Measurements from ENCODE around the gene HSFX2.
"Not testable (repeated sequence)": the region's sequence is repeated elsewhere in the genome, so short reads cannot be mapped to it uniquely, and the experiment has no call there.

Gene HSFX2

GRCh38 chrX:149611623-149612175 lies 16.6 kb upstream of the HSFX2 start:
- TF ChIP-seq CTCF (IDR thresholded peaks at IDR 0.05; ENCODE audit: extremely low read depth, missing control alignments), result no peak

GRCh38 chrX:149610511-149610910 lies 15.4 kb upstream of the HSFX2 start:
- no peak for TF ChIP-seq CTCF (IDR thresholded peaks at IDR 0.05; ENCODE audit: extremely low read depth, missing control alignments)
- no peak for DNase-seq (ENCODE audit: low spot score)

More at GRCh38 chrX:149611623-149612175, 16.6 kb upstream of the HSFX2 start:
- no peak for DNase-seq (ENCODE audit: low spot score)

- no peak for TF ChIP-seq CTCF (IDR thresholded peaks at IDR 0.05; ENCODE audit: extremely low read depth, missing control alignments)
- no peak for DNase-seq (ENCODE audit: low spot score)
Observed at GRCh38 chrX:149607699-149608098, 12.6 kb upstream of the HSFX2 start.

GRCh38 chrX:149605248-149605885 lies 10.3 kb upstream of the HSFX2 start:
- DNase-seq (ENCODE audit: low spot score), result not testable (repeated sequence)

GRCh38 chrX:149598603-149599002 lies 3.5 kb upstream of the HSFX2 start:
- DNase-seq (ENCODE audit: low spot score), result not testable (repeated sequence)

- not testable (repeated sequence) for DNase-seq (ENCODE audit: low spot score)
Observed at GRCh38 chrX:149595943-149596342, 829 bp upstream of the HSFX2 start.

GRCh38 chrX:149590993-149591392 lies 4.1 kb downstream of the HSFX2 start:
- DNase-seq (ENCODE audit: low spot score), result not testable (repeated sequence)

- not testable (repeated sequence) for DNase-seq (ENCODE audit: low spot score)
Observed at GRCh38 chrX:149587359-149587758, 7.8 kb downstream of the HSFX2 start, which contains the start of gene MAGEA9B. Gene MAGEA9B, minus strand, starts transcription at chrX:149587459. Its CDS starts 4,280 bp downstream, at chrX:149583179.

GRCh38 chrX:149585631-149586030 lies 9.5 kb downstream of the HSFX2 start:
- not testable (repeated sequence) for DNase-seq (ENCODE audit: low spot score)

GRCh38 chrX:149573456-149573855 lies 21.7 kb downstream of the HSFX2 start:
- not testable (repeated sequence) for DNase-seq (ENCODE audit: low spot score)

- TF ChIP-seq CTCF (IDR thresholded peaks at IDR 0.05; ENCODE audit: extremely low read depth, missing control alignments), result no peak
- no peak for DNase-seq (ENCODE audit: low spot score)
Observed at GRCh38 chrX:149572743-149573142, 22.4 kb downstream of the HSFX2 start.
